ENCODE measurements around the gene RPUSD1. TPM values are rescaled to one million over a fixed set of nuclear protein-coding genes. Genes with fewer than 3 reads are reported as not detected.
A peak's percentile ranks its signal among the peaks of the same experiment; 100 is the strongest.

The RPUSD1 gene
- total RNA-seq, 1 donor from 2014 or later: 23.7 TPM

- TF ChIP-seq CTCF (conservative IDR thresholded peaks at IDR 0.05): no peak
- Mint-ChIP-seq H3K4me3 (peak overlapping the region; percentile 69), H3K27ac (no peak overlapping the region), H3K36me3 (no peaks in the 10 kb centered on the region), H3K4me1 (ENCODE audit: unreplicated experiment) (peaks cover 8% of the 10 kb centered on the region), H3K9me3 (no peaks in the 10 kb centered on the region), H3K27me3 (peaks cover 12% of the 10 kb centered on the region)
- DNase-seq (ENCODE audit: extremely low spot score, unreplicated experiment): no peak
Measured at GRCh38 chr16:825341-826061, 37.3 kb upstream of the RPUSD1 start.

- peaks cover 8% of the 10 kb centered on the region for H3K4me1 Mint-ChIP-seq (ENCODE audit: unreplicated experiment)
Measured at GRCh38 chr16:824601-825000, 36.4 kb upstream of the RPUSD1 start.

GRCh38 chr16:824194-824593 lies 36.0 kb upstream of the RPUSD1 start:
- no peaks in the 10 kb centered on the region for H3K9me3 Mint-ChIP-seq
- H3K27me3 Mint-ChIP-seq: peaks cover 10% of the 10 kb centered on the region
- no peaks in the 10 kb centered on the region for H3K36me3 Mint-ChIP-seq
- no peak for TF ChIP-seq CTCF (conservative IDR thresholded peaks at IDR 0.05)
- DNase-seq (ENCODE audit: extremely low spot score, unreplicated experiment): no peak
- peaks cover 8% of the 10 kb centered on the region for H3K4me1 Mint-ChIP-seq (ENCODE audit: unreplicated experiment)
- no peak overlapping the region for H3K27ac Mint-ChIP-seq
- no peak overlapping the region for H3K4me3 Mint-ChIP-seq

More at GRCh38 chr16:824601-825000, 36.4 kb upstream of the RPUSD1 start:
- Mint-ChIP-seq H3K27me3 (peaks cover 9% of the 10 kb centered on the region), H3K9me3 (no peaks in the 10 kb centered on the region), H3K36me3 (no peaks in the 10 kb centered on the region), H3K4me3 (no peak overlapping the region), H3K27ac (no peak overlapping the region)
- DNase-seq (ENCODE audit: extremely low spot score, unreplicated experiment): no peak
- no peak for TF ChIP-seq CTCF (conservative IDR thresholded peaks at IDR 0.05)

- H3K4me1 Mint-ChIP-seq (ENCODE audit: unreplicated experiment): peaks cover 8% of the 10 kb centered on the region
- no peak overlapping the region for H3K4me3 Mint-ChIP-seq
- TF ChIP-seq CTCF (conservative IDR thresholded peaks at IDR 0.05): no peak
- no peaks in the 10 kb centered on the region for H3K36me3 Mint-ChIP-seq
- no peak for DNase-seq (ENCODE audit: extremely low spot score, unreplicated experiment)
- H3K9me3 Mint-ChIP-seq: no peaks in the 10 kb centered on the region
- H3K27me3 Mint-ChIP-seq: peaks cover 10% of the 10 kb centered on the region
- H3K27ac Mint-ChIP-seq: no peak overlapping the region
Measured at GRCh38 chr16:822909-823297, 34.7 kb upstream of the RPUSD1 start.

- Mint-ChIP-seq H3K27me3 (peaks cover 10% of the 10 kb centered on the region), H3K4me1 (ENCODE audit: unreplicated experiment) (peaks cover 8% of the 10 kb centered on the region), H3K4me3 (no peak overlapping the region), H3K27ac (no peak overlapping the region), H3K36me3 (no peaks in the 10 kb centered on the region), H3K9me3 (no peaks in the 10 kb centered on the region)
- TF ChIP-seq CTCF (conservative IDR thresholded peaks at IDR 0.05): no peak
- DNase-seq (ENCODE audit: extremely low spot score, unreplicated experiment): no peak
Measured at GRCh38 chr16:822174-822908, 34.2 kb upstream of the RPUSD1 start.

Data from type B pancreatic cell (in vitro differentiated cells).